Measurements from ENCODE around the gene DAB2IP.
"Not testable (repeated sequence)": the region's sequence is repeated elsewhere in the genome, so short reads cannot be mapped to it uniquely, and the experiment has no call there.

The DAB2IP gene

GRCh38 chr9:121609822-121610637 is 41.4 kb upstream of the DAB2IP start:
- TF ChIP-seq CTCF (IDR thresholded peaks at IDR 0.05; ENCODE audit: insufficient read depth, low read depth, low read length, missing control alignments): peak; percentile 8
- no peak overlapping the region for H3K4me3 ChIP-seq (ENCODE audit: low read length)
- peak; percentile 95 for DNase-seq (ENCODE audit: low read depth)

GRCh38 chr9:121610638-121610953 is 40.8 kb upstream of the DAB2IP start:
- no peak for DNase-seq (ENCODE audit: low read depth)
- H3K4me3 ChIP-seq (ENCODE audit: low read length): no peak overlapping the region
- no peak for TF ChIP-seq CTCF (IDR thresholded peaks at IDR 0.05; ENCODE audit: insufficient read depth, low read depth, low read length, missing control alignments)

- peak overlapping the region; percentile 29 for H3K4me3 ChIP-seq (ENCODE audit: low read length)
- no peak for TF ChIP-seq CTCF (IDR thresholded peaks at IDR 0.05; ENCODE audit: insufficient read depth, low read depth, low read length, missing control alignments)
- peak; percentile 84 for DNase-seq (ENCODE audit: low read depth)
Observed at GRCh38 chr9:121612511-121612998, 38.9 kb upstream of the DAB2IP start.

GRCh38 chr9:121613009-121613752 is 38.3 kb upstream of the DAB2IP start:
- H3K4me3 ChIP-seq (ENCODE audit: low read length): peak overlapping the region; percentile 29
- peak; percentile 54 for DNase-seq (ENCODE audit: low read depth)
- no peak for TF ChIP-seq CTCF (IDR thresholded peaks at IDR 0.05; ENCODE audit: insufficient read depth, low read depth, low read length, missing control alignments)

GRCh38 chr9:121616123-121616755 is 35.2 kb upstream of the DAB2IP start:
- no peak for TF ChIP-seq CTCF (IDR thresholded peaks at IDR 0.05; ENCODE audit: insufficient read depth, low read depth, low read length, missing control alignments)

GRCh38 chr9:121618504-121618903 is 32.9 kb upstream of the DAB2IP start:
- no peak for TF ChIP-seq CTCF (IDR thresholded peaks at IDR 0.05; ENCODE audit: insufficient read depth, low read depth, low read length, missing control alignments)
- DNase-seq (ENCODE audit: low read depth): no peak
- H3K4me3 ChIP-seq (ENCODE audit: low read length): no peak overlapping the region

More at GRCh38 chr9:121616123-121616755, 35.2 kb upstream of the DAB2IP start:
- no peak for DNase-seq (ENCODE audit: low read depth)
- no peak overlapping the region for H3K4me3 ChIP-seq (ENCODE audit: low read length)

- not testable (repeated sequence) for H3K4me3 ChIP-seq (ENCODE audit: low read length); DNase-seq (ENCODE audit: low read depth)
Observed at GRCh38 chr9:121618910-121619309, 32.5 kb upstream of the DAB2IP start.
